Measurements from ENCODE around the gene RPH3AL.

DNA sequence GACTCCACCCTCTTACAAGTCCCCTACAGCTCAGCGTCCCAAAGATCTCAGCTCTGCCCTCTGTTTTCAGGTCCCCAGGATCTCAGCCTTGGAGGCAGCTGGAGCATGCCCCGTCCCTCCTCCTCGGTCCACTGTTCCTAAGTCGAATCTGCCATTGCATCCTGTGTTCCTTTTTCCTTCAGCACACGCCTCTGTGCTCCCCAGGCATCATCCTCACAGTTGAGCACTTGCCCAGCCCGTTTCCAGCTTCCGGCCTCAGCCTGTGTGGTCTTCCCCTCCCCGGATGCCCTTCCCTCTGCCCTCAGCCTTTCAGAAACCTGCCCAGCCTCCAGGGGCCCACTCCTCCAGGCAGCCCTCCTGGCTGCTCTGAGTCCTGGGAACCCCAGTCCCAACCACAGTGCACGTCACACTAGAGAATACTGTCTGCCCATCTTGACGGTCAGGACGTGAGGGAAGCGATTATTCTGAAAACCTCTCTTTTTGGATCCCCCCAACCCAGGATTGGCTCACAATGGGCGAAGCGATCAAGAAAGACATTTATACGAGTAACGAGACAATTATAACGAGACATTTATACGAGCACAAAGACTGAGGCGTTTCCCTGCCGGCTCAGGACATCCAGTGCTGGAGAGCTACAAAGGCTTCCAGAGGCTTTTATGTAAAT is 41.4 kb downstream of the RPH3AL start:
- TF ChIP-seq EP300 (IDR thresholded peaks at IDR 0.05) = no peak
- TF ChIP-seq POLR2A (IDR thresholded peaks at IDR 0.05) = no peak
- TF ChIP-seq, protein P1, sequence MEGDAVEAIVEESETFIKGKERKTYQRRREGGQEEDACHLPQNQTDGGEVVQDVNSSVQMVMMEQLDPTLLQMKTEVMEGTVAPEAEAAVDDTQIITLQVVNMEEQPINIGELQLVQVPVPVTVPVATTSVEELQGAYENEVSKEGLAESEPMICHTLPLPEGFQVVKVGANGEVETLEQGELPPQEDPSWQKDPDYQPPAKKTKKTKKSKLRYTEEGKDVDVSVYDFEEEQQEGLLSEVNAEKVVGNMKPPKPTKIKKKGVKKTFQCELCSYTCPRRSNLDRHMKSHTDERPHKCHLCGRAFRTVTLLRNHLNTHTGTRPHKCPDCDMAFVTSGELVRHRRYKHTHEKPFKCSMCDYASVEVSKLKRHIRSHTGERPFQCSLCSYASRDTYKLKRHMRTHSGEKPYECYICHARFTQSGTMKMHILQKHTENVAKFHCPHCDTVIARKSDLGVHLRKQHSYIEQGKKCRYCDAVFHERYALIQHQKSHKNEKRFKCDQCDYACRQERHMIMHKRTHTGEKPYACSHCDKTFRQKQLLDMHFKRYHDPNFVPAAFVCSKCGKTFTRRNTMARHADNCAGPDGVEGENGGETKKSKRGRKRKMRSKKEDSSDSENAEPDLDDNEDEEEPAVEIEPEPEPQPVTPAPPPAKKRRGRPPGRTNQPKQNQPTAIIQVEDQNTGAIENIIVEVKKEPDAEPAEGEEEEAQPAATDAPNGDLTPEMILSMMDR (IDR thresholded peaks at IDR 0.05) = no peak
- no peak for TF ChIP-seq POLR2AphosphoS5 (IDR thresholded peaks at IDR 0.05)

Measured in gastroesophageal sphincter (tissue), 3 donors.